HEK293 (cell line): ENCODE results near the gene ZFAND2B.

Experiments used
- CTCF ChIA-PET: fragments of 350-600 bp; formaldehyde crosslinking; extraction: SDS; loops from one replicate; lab custom pipeline; 2021; ENCODE audit warnings: antibody characterized with exemption; lab: Yijun Ruan, JAX
- POLR2A ChIA-PET: fragments of 300-600 bp; formaldehyde crosslinking; extraction: SDS; loops from one replicate; lab custom pipeline; 2020; ENCODE audit warnings: antibody characterized with exemption, inconsistent platforms; lab: Yijun Ruan, JAX
- H3K27ac ChIP-seq: fragments of 200-500 bp; sonication (Bioruptor generic); 2 replicates; pipeline ENCODE4 v1.5.1; 2014; ENCODE audit warnings: low read depth, low read length, control low read depth, inconsistent platforms; ENCODE audit errors: extremely low read depth
- H3K36me3 ChIP-seq, 2 experiments: fragments of 200-500 bp in 1 of 2; sonication (Bioruptor generic) in 1 of 2; 1 replicate in 1 of 2; 2 replicates in 1 of 2; pipeline ENCODE4 v1.5.1; 2014 to 2017; ENCODE audit warnings: inconsistent platforms in 2 of 2, low read length in 2 of 2; ENCODE audit not compliant: control insufficient read depth in 2 of 2, insufficient read depth in 1 of 2
- H3K4me1 ChIP-seq: fragments of 200-500 bp; sonication (Bioruptor generic); 2 replicates; pipeline ENCODE4 v1.5.1; 2014; ENCODE audit warnings: mild to moderate bottlenecking, low read length, inconsistent platforms; ENCODE audit not compliant: control insufficient read depth, insufficient read depth
- H3K4me3 ChIP-seq: 2 replicates; pipeline ENCODE4 v1.5.1; 2011; ENCODE audit warnings: low read depth, mild to moderate bottlenecking, control low read depth, low read length, moderate library complexity
- H3K9me3 ChIP-seq: fragments of 200-500 bp; sonication (Bioruptor generic); 2 replicates; pipeline ENCODE4 v1.5.1; 2014; ENCODE audit warnings: low read depth, low read length, inconsistent platforms; ENCODE audit not compliant: control insufficient read depth, insufficient read depth
- HOXA7 ChIP-seq: sonication (generic); formaldehyde crosslinking; IDR thresholded peaks from 2 replicates; pipeline ENCODE4 v1.8.1; 2022; ENCODE audit warnings: missing genetic modification reagents, borderline replicate concordance
- HOXC10 ChIP-seq: sonication (generic); formaldehyde crosslinking; IDR thresholded peaks from 2 replicates; pipeline ENCODE4 v1.8.1; 2023; ENCODE audit warnings: mild to moderate bottlenecking, missing genetic modification reagents
- PRDM1 ChIP-seq: fragments of 450-650 bp; formaldehyde crosslinking; IDR thresholded peaks from 2 replicates; pipeline ENCODE4; 2016; ENCODE audit warnings: missing biosample characterization, missing genetic modification characterization
- REPIN1 ChIP-seq: fragments of 450-650 bp; formaldehyde crosslinking; IDR thresholded peaks from 2 replicates; pipeline ENCODE4 v1.5.1; 2017; ENCODE audit warnings: missing biosample characterization, missing genetic modification characterization, low read depth
- SCRT2 ChIP-seq: fragments of 450-650 bp; formaldehyde crosslinking; IDR thresholded peaks from 2 replicates; pipeline ENCODE4 v1.5.1; 2016; ENCODE audit warnings: missing biosample characterization, missing genetic modification characterization
- ZNF426 ChIP-seq: fragments of 450-650 bp; formaldehyde crosslinking; IDR thresholded peaks from 2 replicates; pipeline ENCODE4 v1.5.1; 2017; ENCODE audit warnings: missing biosample characterization, missing genetic modification characterization, mild to moderate bottlenecking, inconsistent platforms, moderate library complexity
- ZNF555 ChIP-seq: fragments of 450-650 bp; formaldehyde crosslinking; conservative IDR thresholded peaks from 2 replicates; pipeline ENCODE4 v1.5.1; 2017; ENCODE audit warnings: missing biosample characterization, mild to moderate bottlenecking, missing genetic modification characterization, inconsistent platforms
- ZNF596 ChIP-seq: fragments of 450-650 bp; IDR thresholded peaks from 2 replicates; pipeline ENCODE4 v1.5.0; 2018; ENCODE audit warnings: missing biosample characterization, mild to moderate bottlenecking, missing genetic modification characterization, moderate library complexity
- ZNF600 ChIP-seq: fragments of 450-650 bp; formaldehyde crosslinking; IDR thresholded peaks from 2 replicates; pipeline ENCODE4 v1.5.1; 2016; ENCODE audit warnings: missing biosample characterization, missing genetic modification characterization
- ZNF629 ChIP-seq: fragments of 450-650 bp; formaldehyde crosslinking; IDR thresholded peaks from 2 replicates; pipeline ENCODE4 v1.5.1; 2017; ENCODE audit warnings: missing biosample characterization, missing genetic modification characterization
- ZNF785 ChIP-seq: fragments of 450-650 bp; formaldehyde crosslinking; IDR thresholded peaks from 2 replicates; pipeline ENCODE4 v1.5.1; 2016; ENCODE audit warnings: missing biosample characterization, missing genetic modification characterization
- ZSCAN23 ChIP-seq: fragments of 450-650 bp; formaldehyde crosslinking; IDR thresholded peaks from 2 replicates; pipeline ENCODE4 v1.5.1; 2016; ENCODE audit warnings: missing biosample characterization, missing genetic modification characterization
- ZXDB ChIP-seq: fragments of 450-650 bp; formaldehyde crosslinking; IDR thresholded peaks from 2 replicates; pipeline ENCODE4 v1.5.1; 2016; ENCODE audit warnings: missing biosample characterization, missing genetic modification characterization
- TF ChIP-seq, protein P1 (sequence below): fragments of 450-650 bp; formaldehyde crosslinking; IDR thresholded peaks from 2 replicates; pipeline ENCODE4 v1.5.1; 2016; ENCODE audit warnings: missing biosample characterization, missing genetic modification characterization, low read depth
- TF ChIP-seq, protein P2 (sequence below): fragments of 450-650 bp; formaldehyde crosslinking; IDR thresholded peaks from 2 replicates; pipeline ENCODE4 v1.5.1; 2017; ENCODE audit warnings: missing biosample characterization, missing genetic modification characterization
- TF ChIP-seq, protein P3 (sequence below): fragments of 450-650 bp; formaldehyde crosslinking; IDR thresholded peaks from 2 replicates; pipeline ENCODE4 v1.5.1; 2016; ENCODE audit warnings: missing biosample characterization, missing genetic modification characterization
- TF ChIP-seq, protein P4 (sequence below): fragments of 450-650 bp; formaldehyde crosslinking; conservative IDR thresholded peaks from 2 replicates; pipeline ENCODE4 v1.5.1; 2016; ENCODE audit warnings: low read depth, missing biosample characterization, missing genetic modification characterization
- TF ChIP-seq, protein P5 (sequence below): fragments of 450-650 bp; formaldehyde crosslinking; IDR thresholded peaks from 2 replicates; pipeline ENCODE4 v1.5.1; 2016; ENCODE audit warnings: missing biosample characterization, missing genetic modification characterization

Gene ZFAND2B

DNA sequence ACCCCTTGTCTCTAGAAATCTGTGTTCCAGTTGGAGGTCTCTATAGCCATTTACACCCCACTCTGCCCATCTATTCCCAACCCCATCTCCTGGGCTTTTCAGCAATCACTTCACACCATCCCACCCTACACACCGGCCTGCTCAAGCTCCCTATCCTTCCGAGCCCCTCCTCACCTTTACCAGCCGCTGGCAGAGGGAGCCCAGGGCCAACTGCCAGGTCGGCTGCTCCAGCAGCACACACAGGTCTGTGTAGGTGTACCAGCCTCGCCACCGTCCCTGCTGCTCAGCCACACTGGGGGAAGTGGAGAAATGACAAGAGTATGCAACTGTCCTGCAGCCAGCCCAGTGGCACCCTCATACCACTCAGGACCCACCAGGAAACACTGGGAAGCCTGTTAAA, 33.4 kb upstream of the ZFAND2B start:
- CTCF ChIA-PET: interaction anchor here (0.5 to 8.4 kb wide), 5 partner anchors 14 to 338 kb away, joined by 3 to 101 read pairs (median 4); no protein-coding TSS in a partner anchor
- 0 out of 2 replicates have a peak, but pooled peaks cover 4% of the 10 kb centered on the region for H3K4me1 ChIP-seq
- no peaks in the 10 kb centered on the region for H3K9me3 ChIP-seq
- H3K4me3 ChIP-seq: no peak overlapping the region
- TF ChIP-seq ZSCAN23 (tag by site-specific recombination): no peak
- no peak for TF ChIP-seq SCRT2 (tag by site-specific recombination)
- no peak for TF ChIP-seq ZNF785 (tag by site-specific recombination)
- no peak for TF ChIP-seq ZNF426 (tag by site-specific recombination)
- TF ChIP-seq REPIN1 (tag by site-specific recombination): no peak
- TF ChIP-seq HOXA7 (CRISPR knock-in tag): no peak
- no peak for TF ChIP-seq HOXC10 (CRISPR knock-in tag)
- H3K27ac ChIP-seq: no peak overlapping the region
- POLR2A ChIA-PET: no interaction called here
- peaks cover 4 to 36% of the 10 kb centered on the region in 2 experiments; a peak in 2 of 3 replicates for H3K36me3 ChIP-seq

DNA sequence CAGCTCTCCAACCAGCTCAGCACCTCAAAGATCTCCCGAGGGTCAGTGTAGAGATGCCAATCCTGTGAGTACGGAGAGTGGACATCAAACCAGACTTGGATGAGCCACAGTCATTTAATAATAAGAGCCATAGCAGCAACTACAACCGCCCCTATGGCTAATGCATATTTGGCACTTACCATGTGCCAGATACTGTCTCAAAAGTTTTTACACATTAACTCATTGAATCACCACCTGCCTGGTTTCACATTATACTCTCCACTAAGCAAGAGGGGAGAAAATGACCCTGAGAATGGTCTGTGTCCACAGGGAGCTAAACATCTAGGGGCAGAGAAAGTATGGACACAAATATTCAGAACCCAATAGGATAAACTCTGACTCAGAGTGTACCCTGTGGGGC, 32.4 kb upstream of the ZFAND2B start:
- peaks cover 6% of the 10 kb centered on the region; the same call in 1 of the 2 replicates for H3K4me1 ChIP-seq
- H3K36me3 ChIP-seq: peaks cover 4 to 36% of the 10 kb centered on the region in 2 experiments; a peak in 2 of 3 replicates
- H3K9me3 ChIP-seq: no peaks in the 10 kb centered on the region
- ChIA-PET POLR2A (no interaction called here), CTCF (interaction anchor here (0.6 to 8.4 kb wide), 12 partner anchors 10 to 1073 kb away, joined by 3 to 101 read pairs (median 3); partner anchors contain the start of genes ANKZF1 and ATG9A)
- TF ChIP-seq SCRT2 (tag by site-specific recombination): no peak
- no peak for TF ChIP-seq ZNF596 (tag by site-specific recombination)
- TF ChIP-seq, protein P1, sequence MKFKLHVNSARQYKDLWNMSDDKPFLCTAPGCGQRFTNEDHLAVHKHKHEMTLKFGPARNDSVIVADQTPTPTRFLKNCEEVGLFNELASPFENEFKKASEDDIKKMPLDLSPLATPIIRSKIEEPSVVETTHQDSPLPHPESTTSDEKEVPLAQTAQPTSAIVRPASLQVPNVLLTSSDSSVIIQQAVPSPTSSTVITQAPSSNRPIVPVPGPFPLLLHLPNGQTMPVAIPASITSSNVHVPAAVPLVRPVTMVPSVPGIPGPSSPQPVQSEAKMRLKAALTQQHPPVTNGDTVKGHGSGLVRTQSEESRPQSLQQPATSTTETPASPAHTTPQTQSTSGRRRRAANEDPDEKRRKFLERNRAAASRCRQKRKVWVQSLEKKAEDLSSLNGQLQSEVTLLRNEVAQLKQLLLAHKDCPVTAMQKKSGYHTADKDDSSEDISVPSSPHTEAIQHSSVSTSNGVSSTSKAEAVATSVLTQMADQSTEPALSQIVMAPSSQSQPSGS (tag by site-specific recombination): no peak
- TF ChIP-seq ZSCAN23 (tag by site-specific recombination): no peak
- TF ChIP-seq ZNF600 (tag by site-specific recombination): no peak
- TF ChIP-seq, protein P2, sequence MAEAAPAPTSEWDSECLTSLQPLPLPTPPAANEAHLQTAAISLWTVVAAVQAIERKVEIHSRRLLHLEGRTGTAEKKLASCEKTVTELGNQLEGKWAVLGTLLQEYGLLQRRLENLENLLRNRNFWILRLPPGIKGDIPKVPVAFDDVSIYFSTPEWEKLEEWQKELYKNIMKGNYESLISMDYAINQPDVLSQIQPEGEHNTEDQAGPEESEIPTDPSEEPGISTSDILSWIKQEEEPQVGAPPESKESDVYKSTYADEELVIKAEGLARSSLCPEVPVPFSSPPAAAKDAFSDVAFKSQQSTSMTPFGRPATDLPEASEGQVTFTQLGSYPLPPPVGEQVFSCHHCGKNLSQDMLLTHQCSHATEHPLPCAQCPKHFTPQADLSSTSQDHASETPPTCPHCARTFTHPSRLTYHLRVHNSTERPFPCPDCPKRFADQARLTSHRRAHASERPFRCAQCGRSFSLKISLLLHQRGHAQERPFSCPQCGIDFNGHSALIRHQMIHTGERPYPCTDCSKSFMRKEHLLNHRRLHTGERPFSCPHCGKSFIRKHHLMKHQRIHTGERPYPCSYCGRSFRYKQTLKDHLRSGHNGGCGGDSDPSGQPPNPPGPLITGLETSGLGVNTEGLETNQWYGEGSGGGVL: no peak
- TF ChIP-seq ZNF629 (tag by site-specific recombination): no peak
- no peak for TF ChIP-seq ZXDB (tag by site-specific recombination)
- H3K4me3 ChIP-seq: no peak overlapping the region
- no peak overlapping the region for H3K27ac ChIP-seq

DNA sequence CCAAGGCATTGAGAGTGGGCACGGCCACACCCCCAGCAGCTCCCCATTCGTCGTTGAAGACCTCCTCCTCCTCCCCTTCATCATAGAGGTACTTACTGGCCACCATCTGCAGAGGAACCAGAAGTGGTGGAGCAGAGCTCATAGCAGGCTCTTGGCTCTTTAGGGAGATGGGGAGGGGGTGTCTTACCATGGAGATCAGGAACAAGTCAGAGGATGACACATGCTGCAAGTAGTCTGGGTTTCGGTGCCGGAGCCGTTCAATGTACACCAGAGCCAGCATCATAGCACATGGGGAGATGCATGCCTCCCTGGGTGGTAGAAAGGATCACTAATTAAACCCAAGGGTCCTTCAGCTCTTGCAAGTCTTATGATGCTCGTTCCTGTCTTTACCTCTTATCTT, 31.8 kb upstream of the ZFAND2B start:
- H3K4me1 ChIP-seq: peaks cover 6% of the 10 kb centered on the region; the same call in 1 of the 2 replicates
- H3K4me3 ChIP-seq: no peak overlapping the region
- H3K9me3 ChIP-seq: no peaks in the 10 kb centered on the region
- POLR2A ChIA-PET: no interaction called here
- H3K27ac ChIP-seq: no peak overlapping the region
- CTCF ChIA-PET: interaction anchor here (0.6 to 8.4 kb wide), 10 partner anchors 11 to 214 kb away, joined by 3 to 101 read pairs (median 3); partner anchors contain the start of genes ANKZF1 and ATG9A
- H3K36me3 ChIP-seq: peaks cover 4 to 41% of the 10 kb centered on the region in 2 experiments; a peak in 2 of 3 replicates
- no peak for TF ChIP-seq PRDM1 (tag by site-specific recombination)
- no peak for TF ChIP-seq ZNF555 (tag by site-specific recombination)
- TF ChIP-seq, protein P3, sequence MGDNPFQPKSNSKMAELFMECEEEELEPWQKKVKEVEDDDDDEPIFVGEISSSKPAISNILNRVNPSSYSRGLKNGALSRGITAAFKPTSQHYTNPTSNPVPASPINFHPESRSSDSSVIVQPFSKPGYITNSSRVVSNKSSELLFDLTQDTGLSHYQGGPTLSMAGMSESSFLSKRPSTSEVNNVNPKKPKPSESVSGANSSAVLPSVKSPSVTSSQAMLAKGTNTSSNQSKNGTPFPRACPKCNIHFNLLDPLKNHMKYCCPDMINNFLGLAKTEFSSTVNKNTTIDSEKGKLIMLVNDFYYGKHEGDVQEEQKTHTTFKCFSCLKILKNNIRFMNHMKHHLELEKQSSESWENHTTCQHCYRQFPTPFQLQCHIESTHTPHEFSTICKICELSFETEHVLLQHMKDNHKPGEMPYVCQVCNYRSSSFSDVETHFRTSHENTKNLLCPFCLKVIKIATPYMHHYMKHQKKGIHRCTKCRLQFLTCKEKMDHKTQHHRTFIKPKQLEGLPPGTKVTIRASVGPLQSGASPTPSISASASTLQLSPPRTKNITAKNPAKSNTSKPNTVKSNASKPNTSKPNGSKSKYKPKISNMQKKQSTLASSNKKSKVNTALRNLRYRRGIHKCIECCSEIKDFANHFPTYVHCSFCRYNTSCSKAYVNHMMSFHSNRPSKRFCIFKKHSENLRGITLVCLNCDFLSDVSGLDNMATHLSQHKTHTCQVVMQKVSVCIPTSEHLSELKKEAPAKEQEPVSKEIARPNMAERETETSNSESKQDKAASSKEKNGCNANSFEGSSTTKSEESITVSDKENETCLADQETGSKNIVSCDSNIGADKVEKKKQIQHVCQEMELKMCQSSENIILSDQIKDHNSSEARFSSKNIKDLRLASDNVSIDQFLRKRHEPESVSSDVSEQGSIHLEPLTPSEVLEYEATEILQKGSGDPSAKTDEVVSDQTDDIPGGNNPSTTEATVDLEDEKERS (tag by site-specific recombination): no peak
- TF ChIP-seq, protein P4, sequence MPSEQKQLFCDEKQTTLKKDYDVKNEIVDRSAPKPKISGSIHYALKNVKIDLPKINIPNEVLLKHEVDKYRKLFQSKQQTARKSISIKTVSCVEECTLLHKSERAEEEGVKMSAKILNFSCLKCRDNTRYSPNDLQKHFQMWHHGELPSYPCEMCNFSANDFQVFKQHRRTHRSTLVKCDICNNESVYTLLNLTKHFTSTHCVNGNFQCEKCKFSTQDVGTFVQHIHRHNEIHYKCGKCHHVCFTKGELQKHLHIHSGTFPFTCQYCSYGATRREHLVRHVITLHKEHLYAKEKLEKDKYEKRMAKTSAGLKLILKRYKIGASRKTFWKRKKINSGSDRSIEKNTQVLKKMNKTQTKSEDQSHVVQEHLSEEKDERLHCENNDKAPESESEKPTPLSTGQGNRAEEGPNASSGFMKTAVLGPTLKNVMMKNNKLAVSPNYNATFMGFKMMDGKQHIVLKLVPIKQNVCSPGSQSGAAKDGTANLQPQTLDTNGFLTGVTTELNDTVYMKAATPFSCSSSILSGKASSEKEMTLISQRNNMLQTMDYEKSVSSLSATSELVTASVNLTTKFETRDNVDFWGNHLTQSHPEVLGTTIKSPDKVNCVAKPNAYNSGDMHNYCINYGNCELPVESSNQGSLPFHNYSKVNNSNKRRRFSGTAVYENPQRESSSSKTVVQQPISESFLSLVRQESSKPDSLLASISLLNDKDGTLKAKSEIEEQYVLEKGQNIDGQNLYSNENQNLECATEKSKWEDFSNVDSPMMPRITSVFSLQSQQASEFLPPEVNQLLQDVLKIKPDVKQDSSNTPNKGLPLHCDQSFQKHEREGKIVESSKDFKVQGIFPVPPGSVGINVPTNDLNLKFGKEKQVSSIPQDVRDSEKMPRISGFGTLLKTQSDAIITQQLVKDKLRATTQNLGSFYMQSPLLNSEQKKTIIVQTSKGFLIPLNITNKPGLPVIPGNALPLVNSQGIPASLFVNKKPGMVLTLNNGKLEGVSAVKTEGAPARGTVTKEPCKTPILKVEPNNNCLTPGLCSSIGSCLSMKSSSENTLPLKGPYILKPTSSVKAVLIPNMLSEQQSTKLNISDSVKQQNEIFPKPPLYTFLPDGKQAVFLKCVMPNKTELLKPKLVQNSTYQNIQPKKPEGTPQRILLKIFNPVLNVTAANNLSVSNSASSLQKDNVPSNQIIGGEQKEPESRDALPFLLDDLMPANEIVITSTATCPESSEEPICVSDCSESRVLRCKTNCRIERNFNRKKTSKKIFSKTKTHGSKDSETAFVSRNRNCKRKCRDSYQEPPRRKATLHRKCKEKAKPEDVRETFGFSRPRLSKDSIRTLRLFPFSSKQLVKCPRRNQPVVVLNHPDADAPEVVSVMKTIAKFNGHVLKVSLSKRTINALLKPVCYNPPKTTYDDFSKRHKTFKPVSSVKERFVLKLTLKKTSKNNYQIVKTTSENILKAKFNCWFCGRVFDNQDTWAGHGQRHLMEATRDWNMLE (tag by site-specific recombination): no peak
- TF ChIP-seq, protein P5, sequence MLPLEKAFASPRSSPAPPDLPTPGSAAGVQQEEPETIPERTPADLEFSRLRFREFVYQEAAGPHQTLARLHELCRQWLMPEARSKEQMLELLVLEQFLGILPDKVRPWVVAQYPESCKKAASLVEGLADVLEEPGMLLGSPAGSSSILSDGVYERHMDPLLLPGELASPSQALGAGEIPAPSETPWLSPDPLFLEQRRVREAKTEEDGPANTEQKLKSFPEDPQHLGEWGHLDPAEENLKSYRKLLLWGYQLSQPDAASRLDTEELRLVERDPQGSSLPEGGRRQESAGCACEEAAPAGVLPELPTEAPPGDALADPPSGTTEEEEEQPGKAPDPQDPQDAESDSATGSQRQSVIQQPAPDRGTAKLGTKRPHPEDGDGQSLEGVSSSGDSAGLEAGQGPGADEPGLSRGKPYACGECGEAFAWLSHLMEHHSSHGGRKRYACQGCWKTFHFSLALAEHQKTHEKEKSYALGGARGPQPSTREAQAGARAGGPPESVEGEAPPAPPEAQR (tag by site-specific recombination): no peak
